ENCODE results near the gene GZMM. TPM values are rescaled to one million over a fixed set of nuclear protein-coding genes. Genes with fewer than 3 reads are reported as not detected.

Gene GZMM
- under 1 TPM; 0.54 to 0.75 TPM for total RNA-seq
- polyA plus RNA-seq = 1 to 10 TPM in 1 of 2 donors, not detected in 1; 2.8 TPM
- long read RNA-seq, donor 1 = 0 reads
- long read RNA-seq, donor 2 = 0 reads

DNA sequence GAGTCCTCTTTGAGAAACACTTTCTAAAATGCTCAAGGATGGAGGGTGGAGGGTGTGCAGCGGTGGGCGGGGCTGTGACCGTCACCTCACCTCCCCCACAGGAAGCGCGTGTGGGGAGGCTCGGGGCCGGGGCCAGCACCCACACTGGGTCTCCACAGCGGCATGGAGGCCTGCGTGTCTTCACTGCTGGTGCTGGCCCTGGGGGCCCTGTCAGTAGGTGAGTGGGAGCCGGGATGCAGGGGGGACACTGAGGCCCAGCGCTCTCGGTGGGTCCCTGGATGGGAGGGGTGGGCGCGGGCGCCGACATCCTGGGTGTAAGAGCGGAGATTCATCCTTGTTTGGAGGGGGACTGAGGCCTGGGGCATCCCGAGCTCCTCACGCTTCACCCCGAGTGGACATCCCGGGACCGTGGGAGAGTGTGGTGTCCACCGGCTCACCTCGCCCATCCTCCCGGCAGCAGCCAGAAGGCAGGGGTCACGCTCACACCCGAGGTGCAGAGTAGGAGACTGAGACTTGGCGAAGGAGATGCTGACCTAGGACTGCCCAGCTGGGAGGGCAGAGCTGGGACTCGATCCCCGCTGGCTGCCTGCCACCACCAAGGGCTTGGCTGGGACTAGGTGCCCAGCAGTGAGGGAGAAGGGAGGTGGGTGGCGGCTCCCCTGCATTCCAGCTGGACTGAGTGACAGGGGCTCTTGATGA is at the start of gene GZMM:
Gene GZMM, plus strand, starts transcription at position 144 of the 699 bp plus-strand sequence. Its CDS starts 19 bp downstream, at position 163.
- peak; percentile 13 for ATAC-seq (ENCODE audit: low FRiP score)
- Histone ChIP-seq H3K4me1 (ENCODE audit: control insufficient read depth in 1 of 2, insufficient read depth in 2 of 2, low read length in 2 of 2) (no peaks in the 10 kb centered on the region), H3K4me3 (ENCODE audit: low read length in 2 of 2) (no peak within 1 kb of the TSS), H3K9me3 (ENCODE audit: control insufficient read depth, low read length) (no peaks in the 10 kb centered on the region), H3K36me3 (ENCODE audit: control insufficient read depth in 1 of 2, insufficient read depth in 2 of 2, low read length in 1 of 2) (peaks cover 0 to 11% of the 10 kb centered on the region in 2 donors), H3K27me3 (ENCODE audit: control insufficient read depth in 1 of 2, insufficient read depth in 2 of 2, low read length in 1 of 2) (no peaks in the 10 kb centered on the region), H3K27ac (ENCODE audit: low read depth in 1 of 2, low read length in 2 of 2) (no peak within 1 kb of the TSS)
- 60 to 63% methylated on average over 29 to 31 of the region's 31 CpGs for WGBS, 2 donors
- no peak for DNase-seq
- intact Hi-C loops (cut with DNase I) = no loop called here

GRCh38 chr19:494171-495080 is 49.4 kb upstream of the GZMM start:
- intact Hi-C loops (cut with DNase I) = no loop called here
- Histone ChIP-seq H3K9me3 (ENCODE audit: control insufficient read depth, low read length) (no peaks in the 10 kb centered on the region), H3K36me3 (ENCODE audit: control insufficient read depth in 1 of 2, insufficient read depth in 2 of 2, low read length in 1 of 2) (no peaks in the 10 kb centered on the region), H3K4me1 (ENCODE audit: control insufficient read depth in 1 of 2, insufficient read depth in 2 of 2, low read length in 2 of 2) (no peaks in the 10 kb centered on the region), H3K27me3 (ENCODE audit: control insufficient read depth in 1 of 2, insufficient read depth in 2 of 2, low read length in 1 of 2) (no peaks in the 10 kb centered on the region), H3K27ac (ENCODE audit: low read depth in 1 of 2, low read length in 2 of 2) (no peak overlapping the region), H3K4me3 (ENCODE audit: low read length in 2 of 2) (no peak overlapping the region)
- no peak for ATAC-seq (ENCODE audit: low FRiP score)
- WGBS, 2 donors = 49 to 54% methylated on average over 21 to 22 of the region's 22 CpGs
- no peak for DNase-seq

GRCh38 chr19:495081-495401 is 48.8 kb upstream of the GZMM start:
- no peak overlapping the region for H3K4me3 ChIP-seq (ENCODE audit: low read length in 2 of 2)
- H3K4me1 ChIP-seq (ENCODE audit: control insufficient read depth in 1 of 2, insufficient read depth in 2 of 2, low read length in 2 of 2) = no peaks in the 10 kb centered on the region
- H3K9me3 ChIP-seq (ENCODE audit: control insufficient read depth, low read length) = no peaks in the 10 kb centered on the region
- intact Hi-C loops (cut with DNase I) = no loop called here
- no peaks in the 10 kb centered on the region for H3K36me3 ChIP-seq (ENCODE audit: control insufficient read depth in 1 of 2, insufficient read depth in 2 of 2, low read length in 1 of 2)
- 47 to 52% methylated on average over 10 of the region's 10 CpGs for WGBS, 2 donors
- DNase-seq = no peak
- H3K27ac ChIP-seq (ENCODE audit: low read depth in 1 of 2, low read length in 2 of 2) = no peak overlapping the region
- no peaks in the 10 kb centered on the region for H3K27me3 ChIP-seq (ENCODE audit: control insufficient read depth in 1 of 2, insufficient read depth in 2 of 2, low read length in 1 of 2)
- ATAC-seq (ENCODE audit: low FRiP score) = no peak

DNA sequence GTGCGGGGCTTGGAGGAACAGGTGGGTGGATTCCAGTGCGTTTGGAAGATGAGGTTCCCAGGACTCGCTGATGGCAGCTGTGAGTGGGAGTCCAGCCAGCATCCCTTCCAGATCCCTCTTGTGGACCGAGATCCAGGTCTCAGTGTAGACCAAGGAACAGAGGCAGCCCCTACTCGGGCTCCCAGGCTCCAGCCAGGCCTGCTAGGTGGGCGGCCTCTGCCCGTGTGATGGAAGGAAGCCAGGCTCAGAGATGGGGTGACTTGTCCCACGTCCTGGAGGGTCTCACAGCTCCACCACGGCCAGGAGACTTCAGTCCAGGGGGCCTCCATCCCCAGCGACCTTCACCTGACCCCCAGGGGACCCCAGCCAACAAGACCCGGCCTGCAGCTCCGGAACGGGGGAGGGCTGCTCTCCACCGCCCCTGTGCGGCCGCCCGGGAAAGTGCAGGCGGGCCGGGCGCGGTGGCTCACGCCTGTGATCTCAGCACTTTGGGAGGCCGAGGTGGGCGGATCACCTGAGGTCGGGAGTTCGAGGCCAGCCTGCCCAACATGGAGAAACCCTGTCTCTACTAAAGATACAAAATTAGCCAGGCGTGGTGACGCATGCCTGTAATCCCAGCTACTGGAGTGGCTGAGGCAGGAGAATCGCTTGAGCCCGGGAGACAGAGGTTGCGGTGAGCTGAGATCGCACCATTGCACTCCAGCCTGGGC is 48.3 kb upstream of the GZMM start:
- no peaks in the 10 kb centered on the region for H3K36me3 ChIP-seq (ENCODE audit: control insufficient read depth in 1 of 2, insufficient read depth in 2 of 2, low read length in 1 of 2)
- no peak overlapping the region for H3K4me3 ChIP-seq (ENCODE audit: low read length in 2 of 2)
- H3K4me1 ChIP-seq (ENCODE audit: control insufficient read depth in 1 of 2, insufficient read depth in 2 of 2, low read length in 2 of 2) = no peaks in the 10 kb centered on the region
- ATAC-seq (ENCODE audit: low FRiP score) (no peak), DNase-seq (no peak)
- no peaks in the 10 kb centered on the region for H3K27me3 ChIP-seq (ENCODE audit: control insufficient read depth in 1 of 2, insufficient read depth in 2 of 2, low read length in 1 of 2)
- intact Hi-C loops (cut with DNase I) = no loop called here
- no peaks in the 10 kb centered on the region for H3K9me3 ChIP-seq (ENCODE audit: control insufficient read depth, low read length)
- 15% methylated on average over 32 of the region's 32 CpGs for WGBS, 2 donors
- no peak overlapping the region for H3K27ac ChIP-seq (ENCODE audit: low read depth in 1 of 2, low read length in 2 of 2)

- Histone ChIP-seq H3K4me3 (ENCODE audit: low read length in 2 of 2) (no peak within 1 kb of the TSS), H3K27me3 (ENCODE audit: control insufficient read depth in 1 of 2, insufficient read depth in 2 of 2, low read length in 1 of 2) (no peaks in the 10 kb centered on the region), H3K36me3 (ENCODE audit: control insufficient read depth in 1 of 2, insufficient read depth in 2 of 2, low read length in 1 of 2) (no peaks in the 10 kb centered on the region), H3K27ac (ENCODE audit: low read depth in 1 of 2, low read length in 2 of 2) (no peak within 1 kb of the TSS), H3K9me3 (ENCODE audit: control insufficient read depth, low read length) (no peaks in the 10 kb centered on the region), H3K4me1 (ENCODE audit: control insufficient read depth in 1 of 2, insufficient read depth in 2 of 2, low read length in 2 of 2) (no peaks in the 10 kb centered on the region)
- 5 to 6% methylated on average over 32 to 33 of the region's 33 CpGs for WGBS, 2 donors
- intact Hi-C loops (cut with DNase I) = no loop called here
- no peak for DNase-seq
- ATAC-seq (ENCODE audit: low FRiP score) = no peak
Measured at GRCh38 chr19:496112-496665, 47.7 kb upstream of the GZMM start, which contains the start of gene MADCAM1. TSS of gene MADCAM1 (plus strand) at chr19:496486. CDS start at chr19:496500, 14 bp downstream.

GRCh38 chr19:496986-497385 is 46.9 kb upstream of the GZMM start:
- Histone ChIP-seq H3K27me3 (ENCODE audit: control insufficient read depth in 1 of 2, insufficient read depth in 2 of 2, low read length in 1 of 2) (no peaks in the 10 kb centered on the region), H3K4me3 (ENCODE audit: low read length in 2 of 2) (no peak overlapping the region), H3K4me1 (ENCODE audit: control insufficient read depth in 1 of 2, insufficient read depth in 2 of 2, low read length in 2 of 2) (no peaks in the 10 kb centered on the region), H3K27ac (ENCODE audit: low read depth in 1 of 2, low read length in 2 of 2) (no peak overlapping the region), H3K9me3 (ENCODE audit: control insufficient read depth, low read length) (no peaks in the 10 kb centered on the region), H3K36me3 (ENCODE audit: control insufficient read depth in 1 of 2, insufficient read depth in 2 of 2, low read length in 1 of 2) (no peaks in the 10 kb centered on the region)
- 7 to 8% methylated on average over 4 to 18 of the region's 18 CpGs for WGBS, 2 donors
- intact Hi-C loops (cut with DNase I) = no loop called here
- ATAC-seq (ENCODE audit: low FRiP score) (no peak), DNase-seq (no peak)

DNA sequence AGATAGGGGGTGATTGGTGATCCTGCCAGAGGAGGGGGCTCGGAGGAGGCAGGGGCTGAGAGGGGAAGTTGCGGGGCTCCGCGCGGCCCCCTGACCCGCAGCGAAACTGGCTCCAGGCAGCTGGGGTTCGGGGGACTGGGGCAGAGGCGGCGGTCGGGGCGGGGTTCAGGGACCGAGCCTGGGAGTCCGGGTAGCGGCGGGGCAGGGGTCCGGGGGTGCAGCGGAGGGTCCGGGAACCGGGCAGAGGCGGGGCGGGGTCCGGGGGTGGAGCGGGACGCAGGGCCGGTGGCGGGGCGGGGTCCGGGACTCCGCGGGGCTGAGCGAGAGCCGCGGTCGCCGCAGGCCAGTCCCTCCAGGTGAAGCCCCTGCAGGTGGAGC is 46.4 kb upstream of the GZMM start:
- WGBS, 2 donors = 2 to 4% methylated on average over 15 to 36 of the region's 36 CpGs
- Histone ChIP-seq H3K27ac (ENCODE audit: low read depth in 1 of 2, low read length in 2 of 2) (no peak overlapping the region), H3K4me3 (ENCODE audit: low read length in 2 of 2) (no peak overlapping the region), H3K9me3 (ENCODE audit: control insufficient read depth, low read length) (no peaks in the 10 kb centered on the region), H3K36me3 (ENCODE audit: control insufficient read depth in 1 of 2, insufficient read depth in 2 of 2, low read length in 1 of 2) (no peaks in the 10 kb centered on the region), H3K27me3 (ENCODE audit: control insufficient read depth in 1 of 2, insufficient read depth in 2 of 2, low read length in 1 of 2) (no peaks in the 10 kb centered on the region), H3K4me1 (ENCODE audit: control insufficient read depth in 1 of 2, insufficient read depth in 2 of 2, low read length in 2 of 2) (no peaks in the 10 kb centered on the region)
- ATAC-seq (ENCODE audit: low FRiP score) (no peak), DNase-seq (no peak)
- intact Hi-C loops (cut with DNase I) = no loop called here

DNA sequence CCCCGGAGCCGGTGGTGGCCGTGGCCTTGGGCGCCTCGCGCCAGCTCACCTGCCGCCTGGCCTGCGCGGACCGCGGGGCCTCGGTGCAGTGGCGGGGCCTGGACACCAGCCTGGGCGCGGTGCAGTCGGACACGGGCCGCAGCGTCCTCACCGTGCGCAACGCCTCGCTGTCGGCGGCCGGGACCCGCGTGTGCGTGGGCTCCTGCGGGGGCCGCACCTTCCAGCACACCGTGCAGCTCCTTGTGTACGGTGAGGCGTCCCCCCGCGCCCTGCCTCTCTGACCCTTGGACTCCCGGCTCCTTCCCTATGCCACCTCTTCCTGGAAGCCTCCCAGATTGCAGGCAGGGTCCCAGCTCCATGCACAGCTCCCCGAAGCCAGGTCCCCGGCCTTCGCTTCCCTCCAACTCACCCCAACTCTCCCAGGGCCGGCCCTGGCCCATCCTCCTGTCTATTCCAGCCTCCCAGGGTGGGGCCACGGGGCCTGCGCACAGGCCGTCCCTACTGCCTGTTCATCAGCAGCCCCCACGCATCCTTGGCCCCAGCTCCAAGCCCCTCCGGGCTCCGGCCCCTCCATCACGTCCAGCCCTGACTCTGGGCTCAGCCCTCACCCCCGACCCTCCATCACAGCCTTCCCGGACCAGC is 45.9 kb upstream of the GZMM start:
- ATAC-seq (ENCODE audit: low FRiP score) (no peak), DNase-seq (no peak)
- no peak overlapping the region for H3K27ac ChIP-seq (ENCODE audit: low read depth in 1 of 2, low read length in 2 of 2)
- no peaks in the 10 kb centered on the region for H3K36me3 ChIP-seq (ENCODE audit: control insufficient read depth in 1 of 2, insufficient read depth in 2 of 2, low read length in 1 of 2)
- H3K4me3 ChIP-seq (ENCODE audit: low read length in 2 of 2) = no peak overlapping the region
- intact Hi-C loops (cut with DNase I) = no loop called here
- H3K27me3 ChIP-seq (ENCODE audit: control insufficient read depth in 1 of 2, insufficient read depth in 2 of 2, low read length in 1 of 2) = no peaks in the 10 kb centered on the region
- H3K9me3 ChIP-seq (ENCODE audit: control insufficient read depth, low read length) = no peaks in the 10 kb centered on the region
- H3K4me1 ChIP-seq (ENCODE audit: control insufficient read depth in 1 of 2, insufficient read depth in 2 of 2, low read length in 2 of 2) = no peaks in the 10 kb centered on the region
- WGBS, 2 donors = 1 to 2% methylated on average over 31 to 50 of the region's 50 CpGs

Measured in aorta (tissue), 5 donors.